H1 (cell line): ENCODE data around the gene PDK3. TPM values are rescaled to one million over a fixed set of nuclear protein-coding genes. Genes with fewer than 3 reads are reported as not detected.

Experiments used
- CTCF ChIA-PET: fragments of 300-600 bp; sonication (Branson Sonifier 250); formaldehyde crosslinking; loops from one replicate; lab custom pipeline; 2021; ENCODE audit not compliant: partially characterized antibody; lab: Charles Lee
- POLR2A ChIA-PET: fragments of 300-600 bp; sonication (Branson Sonifier 250); formaldehyde crosslinking; loops from one replicate; lab custom pipeline; 2021; ENCODE audit warnings: inconsistent platforms; ENCODE audit not compliant: partially characterized antibody; lab: Charles Lee
- DNase-seq, 2 experiments: peaks; one replicate each; pipeline versions ENCODE4 v3.0.0 to v3.0.0-alpha.2; 2010 to 2022; ENCODE audit warnings: low spot score in 2 of 2, low read depth in 1 of 2, mixed read lengths in 1 of 2
- FAIRE-seq: peaks from 2 replicates; lab custom pipeline; 2011; peaks lifted over from hg19 to GRCh38; lab: Jason Lieb, UNC
- H2AFZ ChIP-seq: 2 replicates; pipeline ENCODE4 v1.8.1; 2012; ENCODE audit warnings: low read length, inconsistent platforms
- H2AK5ac ChIP-seq: 2 replicates; pipeline ENCODE4 v1.6.1; 2013; ENCODE audit warnings: low read depth, low read length
- H2BK120ac ChIP-seq: replicated peaks from 2 replicates; pipeline ENCODE3; 2013; ENCODE audit warnings: low read depth, low read length, inconsistent platforms
- H2BK12ac ChIP-seq: 2 replicates; pipeline ENCODE4 v1.6.1; 2013; ENCODE audit warnings: low read depth, low read length
- H2BK15ac ChIP-seq: 2 replicates; pipeline ENCODE4 v1.6.1; 2013; ENCODE audit warnings: low read length
- H2BK20ac ChIP-seq: 2 replicates; pipeline ENCODE4 v1.6.1; 2013; ENCODE audit warnings: low read length
- H2BK5ac ChIP-seq: 2 replicates; pipeline ENCODE4 v1.6.1; 2013; ENCODE audit warnings: low read depth, low read length
- H3K14ac ChIP-seq: 2 replicates; pipeline ENCODE4 v1.6.1; 2013; ENCODE audit warnings: inconsistent platforms; ENCODE audit not compliant: insufficient read length
- H3K18ac ChIP-seq: 2 replicates; pipeline ENCODE4 v1.6.1; 2013; ENCODE audit warnings: low read length; ENCODE audit errors: extremely low read depth
- H3K23ac ChIP-seq: 2 replicates; pipeline ENCODE4 v1.6.1; 2013; ENCODE audit warnings: inconsistent platforms; ENCODE audit not compliant: insufficient read length
- H3K23me2 ChIP-seq: 2 replicates; pipeline ENCODE4 v1.6.1; 2013; ENCODE audit warnings: low read depth, low read length
- H3K27ac ChIP-seq: 2 replicates; pipeline ENCODE4 v1.6.1; 2011; ENCODE audit warnings: low read depth, low read length, inconsistent platforms
- H3K27me3 ChIP-seq, 4 experiments: replicated peaks in 1 of 4; 1 replicate in 1 of 4; 2 replicates in 3 of 4; pipeline versions ENCODE4 v1.6.1 to v1.8.1; 2011 to 2013; ENCODE audit warnings: low read length in 3 of 4, mild to moderate bottlenecking in 3 of 4, inconsistent platforms in 2 of 4, mixed read lengths in 2 of 4, moderate library complexity in 1 of 4; ENCODE audit not compliant: control insufficient read depth in 3 of 4, insufficient read depth in 3 of 4; ENCODE audit errors: extremely low read depth in 1 of 4
- H3K36me3 ChIP-seq, 4 experiments: 2 replicates each; pipeline versions ENCODE4 v1.6.1 to v1.8.1; 2011 to 2013; ENCODE audit warnings: mild to moderate bottlenecking in 4 of 4, low read length in 3 of 4, moderate library complexity in 2 of 4, control low read depth in 1 of 4, inconsistent platforms in 1 of 4; ENCODE audit not compliant: insufficient read depth in 4 of 4, control insufficient read depth in 2 of 4
- H3K4ac ChIP-seq: replicated peaks from 2 replicates; pipeline ENCODE3; 2013; ENCODE audit warnings: low read length, low read depth, mixed read lengths, inconsistent platforms; ENCODE audit not compliant: insufficient read length
- H3K4me1 ChIP-seq, 4 experiments: replicated peaks in 1 of 4; 1 replicate in 1 of 4; 2 replicates in 3 of 4; pipeline versions ENCODE4 v1.6.1 to v1.8.1; 2011 to 2013; ENCODE audit warnings: low read length in 3 of 4, inconsistent platforms in 2 of 4, mixed read lengths in 1 of 4; ENCODE audit not compliant: insufficient read depth in 4 of 4, control insufficient read depth in 3 of 4
- H3K4me2 ChIP-seq, 2 experiments: 2 replicates each; pipeline versions ENCODE4 v1.6.1 to v1.8.1; 2011 to 2013; ENCODE audit warnings: low read depth in 2 of 2, low read length in 2 of 2, control low read depth in 1 of 2, inconsistent platforms in 1 of 2, mild to moderate bottlenecking in 1 of 2; ENCODE audit not compliant: insufficient read depth in 1 of 2
- H3K4me3 ChIP-seq, 4 experiments: fragments of 200-600, 300-600 bp in 1 of 4; sonication (generic), shearing (Covaris generic), sonication (Bioruptor Twin) in 1 of 4; 2 replicates each; pipeline versions ENCODE4 v1.5.1 to v1.8.1; 2011 to 2016; ENCODE audit warnings: low read length in 4 of 4, low read depth in 3 of 4, control low read depth in 2 of 4, inconsistent platforms in 2 of 4, mild to moderate bottlenecking in 2 of 4, mixed read lengths in 1 of 4, moderate library complexity in 1 of 4; ENCODE audit not compliant: insufficient read depth in 2 of 4; ENCODE audit errors: extremely low read depth in 1 of 4
- H3K56ac ChIP-seq: replicated peaks from 2 replicates; pipeline ENCODE3; 2013; ENCODE audit warnings: low read depth, mild to moderate bottlenecking, mixed read lengths, low read length, inconsistent platforms; ENCODE audit not compliant: insufficient read length
- H3K79me1 ChIP-seq: 2 replicates; pipeline ENCODE4 v1.6.1; 2013; ENCODE audit warnings: low read depth, low read length, control low read depth
- H3K79me2 ChIP-seq, 2 experiments: 2 replicates each; pipeline versions ENCODE4 v1.6.1 to v1.8.1; 2012 to 2013; ENCODE audit warnings: low read length in 2 of 2, mild to moderate bottlenecking in 2 of 2, inconsistent platforms in 1 of 2; ENCODE audit not compliant: insufficient read depth in 2 of 2, control insufficient read depth in 1 of 2
- H3K9ac ChIP-seq, 4 experiments: replicated peaks in 1 of 4; 1 replicate in 1 of 4; 2 replicates in 3 of 4; pipeline versions ENCODE4 v1.6.1 to v1.8.1; 2011 to 2013; ENCODE audit warnings: low read depth in 3 of 4, low read length in 3 of 4, control low read depth in 2 of 4, mild to moderate bottlenecking in 2 of 4, moderate library complexity in 2 of 4, inconsistent platforms in 1 of 4; ENCODE audit errors: extremely low read depth in 1 of 4
- H3K9me3 ChIP-seq, 2 experiments: 2 replicates each; pipeline versions ENCODE4 v1.6.1 to v1.8.1; 2012 to 2013; ENCODE audit warnings: mild to moderate bottlenecking in 2 of 2, moderate library complexity in 2 of 2, control low read depth in 1 of 2, inconsistent platforms in 1 of 2, low read depth in 1 of 2, low read length in 1 of 2, mixed read lengths in 1 of 2; ENCODE audit not compliant: insufficient read depth in 2 of 2
- H4K20me1 ChIP-seq, 2 experiments: replicated peaks in 1 of 2; 2 replicates each; pipeline versions ENCODE3 to v1.8.1; 2011 to 2013; ENCODE audit warnings: inconsistent platforms in 2 of 2, low read length in 2 of 2, mild to moderate bottlenecking in 1 of 2; ENCODE audit not compliant: insufficient read depth in 2 of 2, control insufficient read depth in 1 of 2
- H4K5ac ChIP-seq: 2 replicates; pipeline ENCODE4 v1.6.1; 2013; ENCODE audit warnings: low read length, low read depth, mixed read lengths, inconsistent platforms; ENCODE audit not compliant: insufficient read length
- H4K8ac ChIP-seq: 2 replicates; pipeline ENCODE4 v1.8.0; 2013; ENCODE audit warnings: mild to moderate bottlenecking, moderate library complexity, low read length, inconsistent platforms; ENCODE audit not compliant: insufficient read depth; ENCODE audit errors: extremely low read depth
- H4K91ac ChIP-seq: replicated peaks from 2 replicates; pipeline ENCODE3; 2013; ENCODE audit warnings: low read length, mixed read lengths, inconsistent platforms; ENCODE audit not compliant: insufficient read length
- BRCA1 ChIP-seq: IDR thresholded peaks from 2 replicates; pipeline ENCODE4 v1.6.1; 2012; ENCODE audit warnings: low read depth, low read length, improper control_type of control experiment
- CBX8 ChIP-seq: fragments of 300-800, 300-1000 bp; sonication (generic); IDR thresholded peaks from 2 replicates; pipeline ENCODE4 v1.7.1; 2016; ENCODE audit warnings: low read depth, low read length, borderline replicate concordance
- EP300 ChIP-seq, 2 experiments: IDR thresholded peaks; 1 replicate in 1 of 2; 2 replicates in 1 of 2; pipeline ENCODE4 v1.6.1; 2011 to 2012; ENCODE audit warnings: low read depth in 2 of 2, low read length in 2 of 2, mild to moderate bottlenecking in 2 of 2, borderline replicate concordance in 1 of 2, inconsistent platforms in 1 of 2, moderate library complexity in 1 of 2
- EZH2 ChIP-seq: fragments of 200-600 bp; sonication (generic); IDR thresholded peaks from 2 replicates; pipeline ENCODE4 v1.7.1; 2012; ENCODE audit warnings: low read depth, mild to moderate bottlenecking, moderate library complexity, low read length, inconsistent platforms; ENCODE audit not compliant: severe bottlenecking
- FOSL1 ChIP-seq: IDR thresholded peaks from 2 replicates; pipeline ENCODE4 v1.6.1; 2011; ENCODE audit warnings: mild to moderate bottlenecking, low read depth, low read length, moderate library complexity; ENCODE audit not compliant: insufficient read depth
- HDAC2 ChIP-seq, 2 experiments: fragments of 300-600 bp in 1 of 2; sonication (generic) in 1 of 2; IDR thresholded peaks; 2 replicates each; pipeline ENCODE4 v1.6.1; 2011 to 2012; ENCODE audit warnings: low read depth in 2 of 2, low read length in 2 of 2, mild to moderate bottlenecking in 2 of 2, moderate library complexity in 2 of 2, borderline replicate concordance in 1 of 2, inconsistent platforms in 1 of 2
- JUND ChIP-seq: IDR thresholded peaks from 2 replicates; pipeline ENCODE4 v1.6.1; 2011; ENCODE audit warnings: mild to moderate bottlenecking, improper control_type of control experiment, low read length
- NANOG ChIP-seq: IDR thresholded peaks from 2 replicates; pipeline ENCODE4 v1.6.1; 2011; ENCODE audit warnings: low read length, low read depth, mild to moderate bottlenecking, inconsistent platforms; ENCODE audit not compliant: insufficient read depth, poor library complexity, severe bottlenecking
- NRF1 ChIP-seq: IDR thresholded peaks from 2 replicates; pipeline ENCODE4 v1.6.1; 2011; ENCODE audit warnings: mild to moderate bottlenecking, low read depth, low read length, improper control_type of control experiment
- RAD21 ChIP-seq, 2 experiments: IDR thresholded peaks in 1 of 2; conservative IDR thresholded peaks in 1 of 2; 2 replicates each; pipeline ENCODE4 v1.6.1; 2011; ENCODE audit warnings: low read depth in 2 of 2, low read length in 2 of 2, improper control_type of control experiment in 1 of 2, inconsistent platforms in 1 of 2, mild to moderate bottlenecking in 1 of 2, moderate library complexity in 1 of 2
- RFX5 ChIP-seq: IDR thresholded peaks from 2 replicates; pipeline ENCODE4 v1.6.1; 2011; ENCODE audit warnings: low read depth, low read length, improper control_type of control experiment, borderline replicate concordance
- YY1 ChIP-seq: IDR thresholded peaks from 2 replicates; pipeline ENCODE4 v1.6.1; 2011; ENCODE audit warnings: low read depth, mild to moderate bottlenecking, low read length
- WGBS, 2 experiments: shearing (Covaris generic) in 1 of 2; methylation state at CpG; one replicate each; pipeline versions ENCODE4 v1.1.6 to v1.1.7; 2013 to 2015; ENCODE audit warnings: low lambda C conversion rate in 2 of 2, mixed read lengths in 2 of 2, inconsistent platforms in 1 of 2, low coverage in 1 of 2, missing lambda C conversion rate in 1 of 2; ENCODE audit not compliant: insufficient replicate concordance in 2 of 2, insufficient coverage in 1 of 2, insufficient read length in 1 of 2; ENCODE audit errors: extremely low coverage in 1 of 2, missing lambda C conversion rate in 1 of 2; 5-methylcytosine and 5-hydroxymethylcytosine counted together
- polyA plus RNA-seq, 7 experiments: library from polyadenylated mRNA; depleted of rRNA in 3 of 7; stranded (reverse) in 5 of 7; unstranded in 2 of 7; fragments of >200 nt in 5 of 7; fragments of 200-250 nt in 2 of 7; gene quantifications; 1 replicate in 5 of 7; 2 replicates in 1 of 7; 4 replicates in 1 of 7; pipeline versions ENCODE4 v1.2.1 to v1.2.3, GENCODE V29; 2011 to 2013; ENCODE audit warnings: missing spikeins in 2 of 7, mixed read lengths in 2 of 7
- total RNA-seq: library from RNA; stranded (reverse); fragmentation: NEBNext Ultra II Directional; extraction: Animal tissue kit (Norgen Biotek cat#: 25700); gene quantifications from 2 replicates; pipeline ENCODE4 v1.2.1, GENCODE V29; 2021
- TF ChIP-seq, protein P1 (sequence below): IDR thresholded peaks from 2 replicates; pipeline ENCODE4 v1.6.1; 2011; ENCODE audit warnings: low read depth, mild to moderate bottlenecking, low read length; ENCODE audit not compliant: insufficient read depth

Gene PDK3
- total and polyA plus RNA-seq, 2 of the 8 experiments (the other 6 are each of a cell fraction or from before 2014, with no cell fraction given), result 22.5 to 25.5 TPM

DNA sequence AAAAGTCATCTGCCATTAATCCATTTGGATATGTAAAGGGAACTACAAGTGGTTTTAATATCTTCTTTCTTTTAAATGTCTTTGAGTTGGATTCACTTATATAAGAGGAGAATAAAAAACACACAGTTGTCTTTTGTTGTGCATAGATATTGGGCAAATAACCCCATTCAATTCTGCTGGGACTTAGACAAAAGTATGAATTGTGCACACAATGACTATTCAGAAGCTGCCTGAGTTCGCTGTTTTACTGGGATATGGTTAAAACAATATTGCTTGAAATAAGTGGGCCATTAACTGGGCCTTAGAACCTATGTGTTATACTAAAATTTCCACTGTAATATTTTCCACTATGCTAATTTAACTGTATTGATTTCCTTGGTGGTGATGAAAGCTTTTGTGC is 110.4 kb downstream of the PDK3 start:
- peaks cover 0 to 9% (median 0%) of the 10 kb centered on the region in 4 experiments; a peak in 1 of 8 replicates for H3K36me3 ChIP-seq
- DNase-seq (no peak), FAIRE-seq (no peak)
- H4K91ac ChIP-seq, result no peak overlapping the region
- no peak overlapping the region for H2BK15ac ChIP-seq
- H2BK120ac ChIP-seq, result no peak overlapping the region
- no peak overlapping the region for H3K4me3 ChIP-seq
- no peak overlapping the region for H3K56ac ChIP-seq
- H4K8ac ChIP-seq, result no peak overlapping the region
- no peak overlapping the region for H2AK5ac ChIP-seq
- H3K9me3 ChIP-seq, result no peaks in the 10 kb centered on the region
- H3K79me1 ChIP-seq, result no peaks in the 10 kb centered on the region
- H3K79me2 ChIP-seq, result no peaks in the 10 kb centered on the region
- no peak overlapping the region for H3K4me2 ChIP-seq
- H2BK20ac ChIP-seq, result no peak overlapping the region
- no peak overlapping the region for H4K5ac ChIP-seq
- H3K14ac ChIP-seq, result no peak overlapping the region
- no peak overlapping the region for H2AFZ ChIP-seq
- no peak overlapping the region for H3K18ac ChIP-seq
- CTCF ChIA-PET, result no interaction called here
- no peak overlapping the region for H2BK5ac ChIP-seq
- no peaks in the 10 kb centered on the region for H3K27me3 ChIP-seq
- no peak overlapping the region for H3K23ac ChIP-seq
- no peaks in the 10 kb centered on the region for H3K4me1 ChIP-seq
- H3K9ac ChIP-seq, result no peak overlapping the region
- no peaks in the 10 kb centered on the region for H3K23me2 ChIP-seq
- 78% methylated on average over 1 of the region's 1 CpG; no CpG with 5 or more reads in 1 of the 2 experiments for WGBS, 2 experiments
- POLR2A ChIA-PET, result no interaction called here
- no peak overlapping the region for H3K4ac ChIP-seq
- no peak overlapping the region for H3K27ac ChIP-seq
- no peaks in the 10 kb centered on the region for H4K20me1 ChIP-seq
- H2BK12ac ChIP-seq, result no peak overlapping the region
- TF ChIP-seq RAD21 (IDR thresholded peaks at IDR 0.05 in 1 of 2, conservative IDR thresholded peaks at IDR 0.05 in 1 of 2; ENCODE audit: low read depth in 2 of 2, low read length in 2 of 2), result no peak
- TF ChIP-seq NRF1, result no peak
- TF ChIP-seq JUND, result no peak
- TF ChIP-seq YY1, result no peak
- no peak for TF ChIP-seq HDAC2 (IDR thresholded peaks at IDR 0.05; ENCODE audit: borderline replicate concordance in 1 of 2, low read depth in 2 of 2, low read length in 2 of 2)
- TF ChIP-seq NANOG, result no peak
- TF ChIP-seq RFX5, result no peak
- no peak for TF ChIP-seq CBX8
- no peak for TF ChIP-seq EZH2
- no peak for TF ChIP-seq BRCA1
- no peak for TF ChIP-seq FOSL1
- TF ChIP-seq, protein P1, sequence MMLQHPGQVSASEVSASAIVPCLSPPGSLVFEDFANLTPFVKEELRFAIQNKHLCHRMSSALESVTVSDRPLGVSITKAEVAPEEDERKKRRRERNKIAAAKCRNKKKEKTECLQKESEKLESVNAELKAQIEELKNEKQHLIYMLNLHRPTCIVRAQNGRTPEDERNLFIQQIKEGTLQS, result no peak
- TF ChIP-seq EP300 (IDR thresholded peaks at IDR 0.05; ENCODE audit: borderline replicate concordance in 1 of 2, low read depth in 2 of 2, low read length in 2 of 2), result no peak
